ENCODE measurements around the gene NUP205.
A peak's percentile ranks its signal among the peaks of the same experiment; 100 is the strongest.
"Not testable (repeated sequence)": the region's sequence is repeated elsewhere in the genome, so short reads cannot be mapped to it uniquely, and the experiment has no call there.

NUP205 gene

DNA sequence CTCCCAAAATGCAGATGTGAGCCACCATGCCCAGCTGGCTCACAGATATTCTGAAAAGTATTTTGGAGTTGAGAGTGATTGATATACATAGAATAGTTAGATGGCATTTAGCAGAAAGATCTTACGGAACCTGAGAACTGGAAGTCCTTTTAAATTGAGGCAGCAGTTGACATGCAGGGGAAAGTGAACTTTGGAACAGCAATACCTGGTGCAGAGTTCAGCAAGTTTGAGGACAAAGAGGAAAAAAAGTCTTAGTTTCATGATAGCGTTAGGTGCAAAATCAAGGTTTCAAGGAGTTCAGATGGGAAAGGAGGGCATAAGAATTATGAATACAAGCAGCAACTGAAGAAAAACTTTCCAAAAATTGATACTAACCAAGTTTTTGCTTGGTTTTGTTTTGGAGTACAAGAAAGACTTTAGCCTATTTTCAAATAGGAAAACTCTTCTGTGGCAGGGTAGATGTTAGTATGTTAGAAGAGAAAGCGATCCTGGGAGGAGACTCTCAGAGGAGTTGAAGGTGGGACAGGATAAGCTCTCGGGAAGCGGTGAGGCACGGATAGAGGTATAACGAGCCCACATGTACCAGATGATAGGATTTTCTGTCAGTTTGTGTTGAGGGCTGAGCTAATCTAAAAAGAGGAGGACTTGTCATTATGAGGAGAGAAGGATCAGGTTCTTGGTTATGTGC, 76.6 kb downstream of the NUP205 start:
- no peak for DNase-seq

DNA sequence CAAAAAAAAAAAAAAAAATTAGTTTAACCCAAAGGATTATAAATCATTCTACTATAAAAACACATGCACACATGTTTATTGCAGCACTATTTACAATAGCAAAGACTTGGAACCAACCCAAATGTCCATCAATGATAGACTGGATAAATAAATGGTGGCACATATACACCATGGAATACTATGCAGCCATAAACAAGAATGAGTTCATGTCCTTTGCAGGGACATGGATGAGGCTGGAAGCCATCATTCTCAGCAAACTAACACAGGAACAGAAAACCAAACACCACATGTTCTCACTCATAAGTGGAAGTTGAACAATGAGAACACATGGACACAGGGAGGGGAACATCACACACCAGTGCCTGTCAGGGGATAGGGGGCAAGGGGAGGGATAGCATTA, 82.0 kb downstream of the NUP205 start:
- DNase-seq = not testable (repeated sequence)

DNA sequence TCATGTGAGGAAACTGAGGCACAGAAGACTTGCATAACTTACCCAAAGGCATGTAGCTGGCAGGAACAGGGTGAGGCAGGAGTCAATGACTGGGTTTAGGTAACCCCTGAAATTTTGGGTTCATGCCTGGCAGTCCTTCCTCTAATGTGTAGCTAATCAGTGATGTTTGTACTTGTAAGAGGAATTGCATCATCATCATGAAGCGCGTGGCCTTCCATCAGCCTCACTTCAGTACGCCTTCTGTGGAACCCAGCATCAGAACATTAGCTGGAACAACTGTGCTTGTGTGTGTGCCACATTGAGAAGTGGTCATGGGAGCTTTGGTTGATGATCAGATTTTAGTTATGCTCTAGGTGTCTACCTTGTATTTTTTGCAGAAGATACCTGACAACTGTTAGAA, 86.4 kb downstream of the NUP205 start:
- no peak for DNase-seq

- no peak for DNase-seq
Measured at GRCh38 chr7:135644729-135645128, 87.0 kb downstream of the NUP205 start.

DNA sequence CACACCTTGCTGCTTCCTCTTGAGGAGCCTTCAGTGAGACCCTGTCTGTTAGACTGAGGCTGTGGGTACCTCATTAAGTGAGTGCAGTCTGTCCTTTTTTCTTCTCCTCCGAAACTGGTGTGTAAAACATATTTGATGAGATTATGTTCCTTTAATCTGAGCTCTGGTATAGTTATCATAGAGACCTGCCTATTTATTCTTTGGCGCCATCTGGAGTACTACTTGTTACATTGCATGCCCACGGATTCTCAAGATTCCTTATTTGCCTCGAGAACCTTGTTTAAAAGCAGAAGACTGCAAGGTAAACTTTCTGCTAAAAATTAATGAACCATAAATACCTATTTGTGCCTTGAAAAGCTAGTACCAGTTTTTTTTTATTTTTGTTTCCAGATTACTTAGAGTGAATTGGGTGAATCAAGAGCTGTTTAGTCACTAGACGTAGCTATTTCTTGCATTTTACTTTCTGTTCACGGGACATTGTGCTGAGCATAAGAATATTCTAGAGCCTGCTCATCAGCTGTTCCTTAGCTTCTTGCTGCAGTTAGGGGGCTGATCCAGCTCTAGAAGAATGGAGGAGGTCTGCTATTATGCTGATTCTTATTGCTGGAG, 87.7 kb downstream of the NUP205 start:
- peak; percentile 46 to 49 for DNase-seq

DNA sequence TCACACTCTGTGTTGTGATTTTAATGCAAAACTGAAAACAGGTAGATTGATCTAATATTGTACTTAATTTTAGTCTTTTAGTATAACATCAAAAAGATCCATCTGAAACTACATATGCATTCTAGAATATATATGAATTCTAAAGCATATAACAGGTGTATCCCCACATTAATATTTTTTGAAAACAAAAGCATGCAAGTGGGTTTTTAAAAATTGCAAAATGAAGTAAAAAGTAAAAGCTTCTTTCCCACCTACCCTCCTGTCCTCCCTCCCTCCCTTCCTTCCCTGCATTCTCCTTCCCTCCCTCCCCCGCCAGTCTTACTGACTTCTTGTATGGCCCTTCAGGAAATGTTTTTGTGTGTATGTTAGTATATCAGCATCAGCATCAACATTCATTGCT, 90.0 kb downstream of the NUP205 start:
- DNase-seq = no peak

DNA sequence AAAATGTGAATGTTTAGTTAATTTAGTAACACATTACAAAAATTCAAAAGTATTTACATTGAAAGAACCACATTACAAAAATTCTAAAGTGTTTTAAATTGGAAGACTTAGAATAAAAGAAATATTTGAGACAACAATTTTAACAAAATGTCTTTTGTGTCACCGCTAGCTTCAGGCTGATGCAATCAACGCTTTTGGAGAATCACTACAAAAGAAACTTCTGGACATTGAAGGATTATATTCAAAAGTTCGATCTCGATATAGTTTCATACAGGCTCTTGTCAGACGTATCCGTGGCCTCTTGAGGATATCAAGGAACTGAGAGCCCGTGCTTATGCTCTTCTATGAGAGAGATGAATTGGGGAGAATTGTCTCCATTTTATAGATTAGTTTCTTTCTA, 90.5 kb downstream of the NUP205 start:
- no peak for DNase-seq

GRCh38 chr7:135650831-135651573, 93.3 kb downstream of the NUP205 start:
- DNase-seq = no peak

- peak in 1 of 2 experiments; percentile 36 for DNase-seq
Measured at GRCh38 chr7:135653340-135654080, 95.8 kb downstream of the NUP205 start.

- no peak for DNase-seq
Measured at GRCh38 chr7:135658564-135658963, 100.8 kb downstream of the NUP205 start.

DNA sequence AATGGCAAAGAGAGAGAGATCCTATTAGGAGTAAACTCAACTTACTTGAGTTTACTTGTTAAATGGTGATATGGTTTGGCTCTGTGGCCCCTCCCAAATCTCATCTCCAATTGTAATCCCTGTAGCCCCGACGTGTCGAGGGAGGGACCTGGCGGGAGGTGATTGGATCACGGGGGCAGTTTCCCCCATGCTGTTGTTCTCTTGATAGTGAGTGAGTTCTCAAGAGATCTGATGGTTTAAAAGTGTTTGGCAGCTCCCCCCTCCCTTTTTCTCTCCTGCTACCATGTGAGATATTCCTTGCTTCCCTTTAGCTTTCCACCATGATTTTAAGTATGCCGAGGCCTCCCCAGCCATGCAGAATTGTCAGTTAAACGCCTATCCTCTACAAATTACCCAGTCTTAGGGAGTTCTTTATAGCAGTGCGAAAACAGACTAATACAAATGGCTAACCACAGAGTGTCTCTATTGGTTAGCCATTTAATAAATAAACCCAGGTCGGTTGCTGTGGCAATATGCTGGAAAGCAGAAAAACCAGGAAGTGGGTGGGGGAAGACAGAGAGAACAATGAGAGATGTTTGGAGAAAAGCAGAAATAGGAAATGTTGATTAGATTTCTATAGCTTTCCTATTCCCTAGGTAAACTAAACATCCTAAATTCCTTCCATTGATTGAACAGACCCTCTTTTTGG, 101.6 kb downstream of the NUP205 start:
- peak; percentile 38 to 53 for DNase-seq

DNA sequence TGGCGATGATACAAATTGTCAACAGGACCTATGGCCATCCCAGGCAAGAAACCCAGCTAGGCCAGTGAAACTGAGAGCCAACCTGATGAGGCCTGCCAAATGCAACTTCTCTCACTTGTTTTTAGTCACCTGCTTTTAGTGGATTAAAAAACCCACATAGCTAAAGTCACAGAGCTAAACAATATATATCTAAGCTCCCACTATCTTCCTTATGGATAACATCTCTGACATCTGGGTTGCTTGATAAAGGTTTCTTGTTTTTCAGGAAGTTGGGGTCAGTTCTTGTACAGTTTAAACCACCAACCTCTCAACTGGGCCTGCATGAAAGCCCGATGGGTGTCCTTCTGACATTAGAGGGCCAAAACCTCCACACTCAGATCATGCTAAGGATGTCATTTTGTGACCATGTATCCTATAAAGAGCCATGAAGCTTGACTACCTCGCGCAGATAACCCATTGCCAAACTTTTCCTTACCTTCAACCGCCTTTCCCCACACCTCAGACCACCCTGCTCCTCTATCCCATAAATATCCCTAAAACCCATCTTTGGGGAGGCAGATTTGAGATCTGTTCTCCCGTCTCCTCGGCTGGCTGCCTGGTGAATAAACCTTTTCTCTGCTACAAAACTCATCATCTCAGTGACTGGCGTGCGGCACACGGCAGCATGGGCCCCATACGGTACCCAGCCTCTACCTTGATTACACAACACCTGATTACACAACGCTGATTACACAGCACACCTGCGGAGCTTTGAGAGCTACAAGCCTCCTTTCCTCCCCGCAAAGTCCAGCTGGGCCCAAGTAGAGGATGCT, 103.8 kb downstream of the NUP205 start:
- DNase-seq = peak; percentile 56 to 83

DNA sequence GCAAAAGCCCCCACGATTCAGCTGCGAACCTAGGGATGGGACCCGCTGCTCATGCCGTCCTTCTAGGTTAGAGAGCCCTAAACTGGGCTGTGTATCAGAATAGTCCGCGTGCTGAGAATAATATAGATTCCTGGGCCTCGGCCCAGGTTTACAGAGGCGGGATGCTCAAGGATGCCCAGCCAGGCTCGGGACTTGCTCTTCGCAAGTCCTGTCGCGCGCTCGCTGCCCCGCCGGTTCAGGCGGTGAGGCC, 104.3 kb downstream of the NUP205 start:
- no peak for DNase-seq

DNA sequence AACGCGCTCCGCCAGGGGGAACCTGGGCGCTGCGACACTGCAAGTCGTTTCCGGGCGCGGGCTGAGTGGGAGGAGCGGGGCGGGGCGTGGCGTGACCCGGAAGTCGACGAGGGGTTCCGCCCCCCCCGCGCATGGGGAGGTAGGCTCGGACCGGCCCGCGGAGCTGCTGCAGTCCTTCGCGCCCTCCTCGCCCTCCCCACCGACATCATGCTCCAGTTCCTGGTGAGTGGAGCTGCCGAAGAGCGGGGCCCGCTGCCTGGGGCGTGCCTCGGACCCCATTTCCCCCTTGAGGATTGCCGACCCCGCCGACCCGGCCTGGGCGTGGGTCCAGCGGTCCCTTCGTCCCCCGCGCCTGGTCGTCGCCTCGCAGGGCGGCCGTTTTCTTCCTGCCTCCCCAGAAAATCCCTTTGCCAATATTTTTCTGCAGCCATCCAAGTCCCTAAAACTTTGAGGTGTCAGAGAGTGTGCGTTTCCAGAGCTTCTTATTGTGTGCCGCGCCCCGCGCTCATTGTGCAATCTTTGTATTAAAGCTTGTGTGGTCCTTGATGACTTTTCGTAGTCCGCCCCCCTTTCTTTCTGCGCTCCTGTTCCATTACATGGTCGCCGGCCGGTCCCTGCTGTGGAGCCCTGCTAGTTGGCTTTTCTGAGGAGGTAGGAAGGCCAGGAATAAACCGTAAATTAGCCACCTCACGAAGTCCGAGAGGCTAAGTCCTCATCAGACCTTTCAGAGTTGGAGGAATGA, 104.8 kb downstream of the NUP205 start, which contains the start of gene STMP1:
STMP1 (plus strand) TSS at position 142 of the 742 bp plus-strand sequence.
- peak; percentile 96 to 98 for DNase-seq

DNA sequence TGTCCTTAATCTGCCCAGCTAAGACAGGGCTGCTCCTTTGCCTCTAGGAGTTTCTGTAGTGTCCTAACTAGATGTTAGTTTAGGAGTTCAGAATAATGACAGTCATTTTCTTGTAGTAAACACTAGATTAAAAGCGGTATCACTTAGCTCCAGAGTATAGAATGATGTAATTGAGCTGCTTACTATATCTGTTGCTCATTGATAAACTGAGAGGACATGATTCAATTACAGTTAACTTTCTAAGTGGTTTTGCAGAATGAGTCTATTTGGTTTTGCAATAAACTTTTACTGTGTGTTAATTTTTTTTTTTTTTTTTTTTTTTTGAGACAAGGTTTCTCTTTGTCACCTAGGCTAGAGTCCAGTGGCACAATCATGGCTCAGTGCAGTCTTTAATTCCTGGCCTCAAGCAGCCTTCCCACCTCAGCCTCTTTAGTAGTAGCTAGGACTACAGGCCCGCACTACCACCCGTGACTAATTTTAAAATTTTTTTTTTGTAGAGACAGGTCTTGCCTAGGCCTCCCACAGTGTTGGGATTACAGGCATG, 106.4 kb downstream of the NUP205 start:
- no peak for DNase-seq

GRCh38 chr7:135665042-135665441, 107.3 kb downstream of the NUP205 start:
- no peak for DNase-seq

DNA sequence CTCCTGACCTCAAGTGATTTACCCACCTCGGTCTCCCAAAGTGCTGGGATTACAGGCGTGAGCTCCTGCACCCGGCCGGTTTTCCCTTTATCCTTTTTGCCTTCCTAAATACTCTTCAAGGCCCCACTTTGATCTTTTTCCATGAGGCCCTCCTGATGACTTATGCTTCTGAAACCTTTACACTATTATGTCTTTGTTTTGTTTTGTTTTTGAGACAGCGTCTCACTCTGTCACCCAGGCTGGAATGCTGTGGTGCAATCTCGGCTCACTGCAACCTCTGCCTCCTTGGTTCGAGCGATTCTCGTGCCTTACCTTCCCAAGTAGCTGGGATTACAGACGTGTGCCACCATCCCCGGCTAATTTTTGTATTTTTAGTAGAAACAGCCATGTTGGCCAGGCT, 108.4 kb downstream of the NUP205 start:
- no peak for DNase-seq

DNA sequence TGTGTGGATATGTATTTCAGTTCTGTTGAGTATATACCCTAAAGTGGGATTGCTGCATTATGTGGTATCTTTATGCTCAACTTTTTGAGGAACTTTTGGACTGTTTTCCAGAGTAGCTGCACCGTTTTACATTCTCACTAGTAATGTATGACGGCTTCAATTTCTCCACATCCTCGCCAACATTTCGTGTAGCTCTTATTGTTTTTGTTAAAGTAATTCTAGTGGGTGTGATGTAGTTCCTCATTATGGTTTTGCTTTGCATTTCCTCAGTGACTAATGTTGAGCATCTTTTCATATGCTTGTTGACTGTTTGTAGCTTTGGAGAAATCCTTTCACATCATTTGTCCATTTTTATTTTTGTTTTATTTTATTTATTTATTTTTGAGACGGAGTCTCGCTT, 109.1 kb downstream of the NUP205 start:
- DNase-seq = no peak

- DNase-seq = not testable (repeated sequence)
Measured at GRCh38 chr7:135667626-135668025, 109.9 kb downstream of the NUP205 start.

DNA sequence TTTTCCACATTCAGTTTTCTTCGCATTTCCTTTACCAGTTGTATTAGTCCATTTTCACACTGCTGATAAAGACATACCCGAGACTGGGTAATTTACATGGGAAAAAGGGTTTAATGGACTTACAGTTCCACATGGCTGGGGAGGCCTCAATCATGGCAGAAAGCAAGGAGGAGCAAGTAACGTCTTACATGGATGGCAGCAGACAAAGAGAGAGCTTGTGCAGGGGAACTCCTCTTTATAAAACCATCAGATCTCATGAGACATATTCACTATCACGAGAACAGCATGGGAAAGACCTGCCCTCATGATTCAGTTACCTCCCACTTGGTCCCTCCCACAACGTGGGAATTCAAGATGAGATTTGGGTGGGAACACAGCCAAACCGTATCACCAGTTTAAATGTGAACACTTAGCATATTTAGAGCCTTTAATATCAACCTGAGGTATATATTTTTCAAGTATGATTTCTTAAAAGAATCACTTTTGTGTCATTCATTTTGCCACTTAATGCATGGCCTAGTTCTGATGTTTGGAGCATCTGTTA, 111.2 kb downstream of the NUP205 start:
- not testable (repeated sequence) for DNase-seq

DNA sequence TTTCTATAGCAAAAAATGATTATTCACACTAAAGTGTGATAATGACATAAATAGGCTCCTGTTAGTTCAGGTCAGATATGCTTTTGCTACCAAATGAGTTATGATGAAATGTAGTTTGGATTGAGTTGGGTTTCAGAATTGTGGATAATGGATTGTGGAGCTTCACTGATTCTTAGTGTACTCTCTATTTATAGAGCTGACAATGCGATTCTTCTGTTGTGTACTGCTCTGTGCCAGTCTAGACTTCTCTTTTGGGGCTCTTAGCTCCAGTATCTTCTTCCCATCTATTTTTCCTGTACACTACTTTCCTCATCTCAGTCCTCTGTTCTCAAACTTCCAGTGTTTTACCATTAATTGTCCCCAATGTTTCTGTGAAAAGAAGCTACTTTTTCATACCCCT, 112.1 kb downstream of the NUP205 start:
- no peak for DNase-seq
